Measurements from ENCODE around the gene CDYL2. TPM values are rescaled to one million over a fixed set of nuclear protein-coding genes. Genes with fewer than 3 reads are reported as not detected.

Gene CDYL2
- total RNA-seq, 4 donors from 2014 or later: 0.80 to 2.8 (median 1.8) TPM

DNA sequence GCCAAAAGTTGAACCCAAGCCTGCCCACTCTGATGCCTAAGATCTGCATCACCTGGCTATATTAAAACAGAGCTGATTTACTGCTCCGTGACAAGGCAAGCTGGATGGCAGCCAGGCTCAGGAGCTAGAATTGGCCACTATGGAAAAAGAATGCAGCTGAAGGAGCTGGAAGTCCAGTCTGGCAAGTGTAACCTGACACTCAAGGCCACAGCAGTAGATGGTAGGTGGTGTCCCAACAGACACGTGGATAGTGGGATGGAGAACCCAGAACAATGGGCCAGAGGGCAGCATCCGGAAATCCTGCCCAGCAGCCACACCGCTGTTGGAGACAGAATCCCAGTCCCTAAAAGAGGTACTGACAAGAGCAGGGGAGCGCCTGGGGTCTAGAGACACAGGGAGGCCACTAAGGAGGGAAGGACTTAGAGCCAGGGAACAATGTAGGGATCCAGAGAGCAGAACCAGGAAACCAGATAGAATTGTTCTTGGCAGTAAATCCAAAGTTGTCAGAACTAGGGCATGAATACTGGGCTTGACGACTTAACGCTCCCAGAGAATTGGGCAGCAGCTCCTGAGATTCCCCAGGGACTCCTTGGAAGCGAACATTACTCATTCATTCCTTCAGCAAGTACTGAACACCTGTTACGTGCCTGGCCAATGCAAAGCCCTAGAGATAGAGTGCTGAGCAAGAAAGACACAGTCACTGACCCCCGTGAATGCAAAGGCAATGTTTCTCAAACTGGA, 85.7 kb downstream of the CDYL2 start:
- Histone ChIP-seq H3K9me3 (peaks cover 0 to 8% (median 0%) of the 10 kb centered on the region in 3 donors), H3K27ac (no peak overlapping the region), H3K4me1 (no peaks in the 10 kb centered on the region), H3K27me3 (no peaks in the 10 kb centered on the region), H3K4me3 (no peak overlapping the region), H3K36me3 (no peaks in the 10 kb centered on the region)
- DNase-seq (no peak), ATAC-seq (no peak)
- in situ Hi-C loops (cut with MboI; ENCODE audit: low sequenced_read_pairs in 4 of 4): no loop called here
- TF ChIP-seq POLR2A (IDR thresholded peaks at IDR 0.05): no peak
- TF ChIP-seq, protein P1, sequence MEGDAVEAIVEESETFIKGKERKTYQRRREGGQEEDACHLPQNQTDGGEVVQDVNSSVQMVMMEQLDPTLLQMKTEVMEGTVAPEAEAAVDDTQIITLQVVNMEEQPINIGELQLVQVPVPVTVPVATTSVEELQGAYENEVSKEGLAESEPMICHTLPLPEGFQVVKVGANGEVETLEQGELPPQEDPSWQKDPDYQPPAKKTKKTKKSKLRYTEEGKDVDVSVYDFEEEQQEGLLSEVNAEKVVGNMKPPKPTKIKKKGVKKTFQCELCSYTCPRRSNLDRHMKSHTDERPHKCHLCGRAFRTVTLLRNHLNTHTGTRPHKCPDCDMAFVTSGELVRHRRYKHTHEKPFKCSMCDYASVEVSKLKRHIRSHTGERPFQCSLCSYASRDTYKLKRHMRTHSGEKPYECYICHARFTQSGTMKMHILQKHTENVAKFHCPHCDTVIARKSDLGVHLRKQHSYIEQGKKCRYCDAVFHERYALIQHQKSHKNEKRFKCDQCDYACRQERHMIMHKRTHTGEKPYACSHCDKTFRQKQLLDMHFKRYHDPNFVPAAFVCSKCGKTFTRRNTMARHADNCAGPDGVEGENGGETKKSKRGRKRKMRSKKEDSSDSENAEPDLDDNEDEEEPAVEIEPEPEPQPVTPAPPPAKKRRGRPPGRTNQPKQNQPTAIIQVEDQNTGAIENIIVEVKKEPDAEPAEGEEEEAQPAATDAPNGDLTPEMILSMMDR (IDR thresholded peaks at IDR 0.05 in 4 of 5, conservative IDR thresholded peaks at IDR 0.05 in 1 of 5): no peak
- intact Hi-C loops (cut with DNase I; ENCODE audit: low total_unique reads): no loop called here

DNA sequence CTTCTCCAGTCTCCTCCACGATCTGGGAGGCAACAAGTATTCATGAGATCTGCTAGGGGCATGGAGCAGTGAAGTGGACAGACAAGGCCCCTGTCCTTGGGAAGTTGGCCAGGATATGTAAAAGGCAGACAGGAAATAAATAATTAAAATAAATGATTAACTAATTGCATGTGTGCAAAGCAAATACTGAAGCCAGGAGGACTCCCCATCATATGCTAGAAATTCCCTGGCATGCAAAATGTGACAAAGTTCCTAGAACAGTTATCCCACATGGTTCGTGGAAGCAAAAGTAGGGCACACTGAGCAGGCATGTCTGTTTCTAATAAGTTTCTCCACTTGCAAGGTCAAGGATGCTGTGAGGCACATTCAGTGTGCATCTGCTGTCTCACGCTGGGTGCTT, 86.8 kb downstream of the CDYL2 start:
- no peaks in the 10 kb centered on the region for H3K4me1 ChIP-seq
- TF ChIP-seq POLR2A (IDR thresholded peaks at IDR 0.05): no peak
- TF ChIP-seq, protein P1 (IDR thresholded peaks at IDR 0.05 in 4 of 5, conservative IDR thresholded peaks at IDR 0.05 in 1 of 5): no peak
- H3K4me3 ChIP-seq: no peak overlapping the region
- DNase-seq (no peak), ATAC-seq (no peak)
- intact Hi-C loops (cut with DNase I; ENCODE audit: low total_unique reads) (no loop called here), in situ Hi-C loops (cut with MboI; ENCODE audit: low sequenced_read_pairs in 4 of 4) (no loop called here)
- H3K27me3 ChIP-seq: no peaks in the 10 kb centered on the region
- H3K36me3 ChIP-seq: no peaks in the 10 kb centered on the region
- H3K27ac ChIP-seq: no peak overlapping the region
- H3K9me3 ChIP-seq: no peaks in the 10 kb centered on the region

DNA sequence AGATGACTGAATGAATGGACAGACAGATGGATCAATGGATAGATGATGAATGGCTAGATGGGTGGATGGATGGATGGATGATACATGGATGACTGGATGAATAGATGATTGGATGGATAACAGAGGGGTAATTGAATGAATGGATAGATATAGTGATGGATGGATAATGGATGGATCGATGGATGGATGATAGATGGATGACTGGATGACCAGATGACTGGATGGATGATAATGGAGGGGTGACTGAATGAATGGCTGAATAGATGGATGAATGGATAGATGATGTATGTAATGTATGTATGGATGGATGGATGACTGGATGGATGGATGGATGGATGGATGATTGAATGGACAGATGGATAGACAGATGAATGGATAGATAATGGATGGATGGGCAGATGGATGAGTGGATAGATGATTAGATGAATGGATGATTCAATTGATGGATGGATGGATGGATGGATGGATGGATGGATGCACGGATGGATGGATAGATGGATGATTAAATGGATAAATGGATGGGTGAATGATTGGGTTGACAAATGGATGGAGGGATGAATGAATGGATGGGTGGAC, 87.7 kb downstream of the CDYL2 start:
- intact Hi-C loops (cut with DNase I; ENCODE audit: low total_unique reads): no loop called here
- Histone ChIP-seq H3K9me3 (no peaks in the 10 kb centered on the region), H3K4me3 (no peak overlapping the region), H3K36me3 (no peaks in the 10 kb centered on the region), H3K4me1 (no peaks in the 10 kb centered on the region), H3K27ac (no peak overlapping the region), H3K27me3 (no peaks in the 10 kb centered on the region)
- ATAC-seq (no peak), DNase-seq (no peak)
- in situ Hi-C loops (cut with MboI; ENCODE audit: low sequenced_read_pairs in 4 of 4): no loop called here
- no peak for TF ChIP-seq POLR2A (IDR thresholded peaks at IDR 0.05)
- TF ChIP-seq, protein P1 (IDR thresholded peaks at IDR 0.05 in 4 of 5, conservative IDR thresholded peaks at IDR 0.05 in 1 of 5): no peak

DNA sequence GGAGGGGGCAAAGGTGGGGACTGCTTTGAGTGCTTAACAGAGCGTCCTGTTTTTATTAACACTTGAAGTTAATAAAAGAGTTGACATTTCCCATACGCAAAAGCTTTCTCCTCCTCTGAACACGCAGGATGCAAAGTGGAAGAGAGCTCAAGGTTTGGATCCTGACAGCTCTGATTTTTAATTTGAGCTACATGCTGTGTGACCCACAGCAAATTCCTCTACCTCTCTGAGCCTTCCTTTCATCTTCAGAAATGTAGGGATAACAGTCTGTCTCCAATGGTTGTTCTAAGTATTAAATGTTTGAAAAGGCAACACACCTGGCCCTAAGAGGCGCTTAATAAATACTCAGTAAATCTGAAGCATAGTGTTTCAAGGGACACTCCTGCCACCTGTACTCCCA, 93.0 kb downstream of the CDYL2 start:
- no peaks in the 10 kb centered on the region for H3K27me3 ChIP-seq
- no peak overlapping the region for H3K27ac ChIP-seq
- no peaks in the 10 kb centered on the region for H3K36me3 ChIP-seq
- no peaks in the 10 kb centered on the region for H3K9me3 ChIP-seq
- H3K4me1 ChIP-seq: no peaks in the 10 kb centered on the region
- TF ChIP-seq, protein P1 (IDR thresholded peaks at IDR 0.05 in 4 of 5, conservative IDR thresholded peaks at IDR 0.05 in 1 of 5): no peak
- TF ChIP-seq POLR2A (IDR thresholded peaks at IDR 0.05): no peak
- DNase-seq (no peak), ATAC-seq (no peak)
- H3K4me3 ChIP-seq: no peak overlapping the region
- in situ Hi-C loops (cut with MboI; ENCODE audit: low sequenced_read_pairs in 4 of 4) (no loop called here), intact Hi-C loops (cut with DNase I; ENCODE audit: low total_unique reads) (no loop called here)
